IMR-90 (cell line): ENCODE results near the gene XPO4. TPM values are rescaled to one million over a fixed set of nuclear protein-coding genes. Genes with fewer than 3 reads are reported as not detected.

Experiments used
- ATAC-seq: fragments of 200-7000 bp; cut with Tn5 transposase; 2 replicates; pipeline ENCODE4 v1.9.1; 2020; ENCODE audit warnings: low read depth, mild to moderate bottlenecking, moderate library complexity
- BruUV-seq: library from RNA; stranded (reverse); fragments of 400-500 nt; replicated peaks from 2 replicates; lab custom pipeline; 2021; lab: Mats Ljungman, UMichigan
- CTCF ChIA-PET: fragments of 300-600 bp; formaldehyde crosslinking; extraction: SDS; loops from one replicate; lab custom pipeline; 2021; ENCODE audit warnings: antibody characterized with exemption; lab: Yijun Ruan, JAX
- POLR2A ChIA-PET: fragments of 300-600 bp; sonication (Branson Sonifier 250); formaldehyde crosslinking; loops from one replicate; lab custom pipeline; 2022; ENCODE audit warnings: antibody characterized with exemption; ENCODE audit not compliant: unreplicated experiment; lab: Charles Lee
- DNase-seq: peaks from one replicate; pipeline ENCODE4 v3.0.0; 2013
- H2AFZ ChIP-seq: replicated peaks from 2 replicates; pipeline ENCODE3; 2013; ENCODE audit warnings: low read length, mild to moderate bottlenecking; ENCODE audit not compliant: poor library complexity
- H2AK5ac ChIP-seq: 2 replicates; pipeline ENCODE4 v1.6.1; 2013; ENCODE audit warnings: low read depth, low read length, inconsistent platforms
- H2AK9ac ChIP-seq: replicated peaks from 2 replicates; pipeline ENCODE3; 2013; ENCODE audit warnings: mild to moderate bottlenecking, low read depth, low read length, moderate library complexity; ENCODE audit not compliant: poor library complexity
- H2BK120ac ChIP-seq: 2 replicates; pipeline ENCODE4 v1.6.1; 2013; ENCODE audit warnings: low read depth, low read length, inconsistent platforms
- H2BK15ac ChIP-seq: 3 replicates; pipeline ENCODE4 v1.6.1; 2013; ENCODE audit warnings: low read depth, low read length, inconsistent platforms
- H2BK20ac ChIP-seq: 2 replicates; pipeline ENCODE4 v1.6.1; 2013; ENCODE audit warnings: low read depth, mild to moderate bottlenecking, inconsistent platforms, low read length, moderate library complexity
- H2BK5ac ChIP-seq: 2 replicates; pipeline ENCODE4 v1.6.1; 2013; ENCODE audit warnings: mild to moderate bottlenecking, low read depth, low read length, inconsistent platforms; ENCODE audit not compliant: poor library complexity, severe bottlenecking
- H3K14ac ChIP-seq: replicated peaks from 2 replicates; pipeline ENCODE4 v1.6.1; 2013; ENCODE audit warnings: low read depth, low read length, inconsistent platforms
- H3K18ac ChIP-seq: 2 replicates; pipeline ENCODE4 v1.6.1; 2013; ENCODE audit warnings: low read depth, low read length, control low read depth
- H3K23ac ChIP-seq: 2 replicates; pipeline ENCODE4 v1.6.1; 2013; ENCODE audit warnings: low read depth, low read length, inconsistent platforms
- H3K27ac ChIP-seq: 2 replicates; pipeline ENCODE4 v1.5.1; 2013; ENCODE audit warnings: mild to moderate bottlenecking, control low read depth, low read length; ENCODE audit not compliant: insufficient read depth
- H3K27me3 ChIP-seq: 2 replicates; pipeline ENCODE4 v1.6.1; 2013; ENCODE audit warnings: low read length; ENCODE audit not compliant: control insufficient read depth, insufficient read depth
- H3K36me3 ChIP-seq: 2 replicates; pipeline ENCODE4 v1.6.1; 2013; ENCODE audit warnings: low read length, mixed read lengths; ENCODE audit not compliant: control insufficient read depth, insufficient read depth
- H3K4ac ChIP-seq: 2 replicates; pipeline ENCODE4 v1.6.1; 2013; ENCODE audit warnings: low read depth, low read length, inconsistent platforms
- H3K4me1 ChIP-seq: 2 replicates; pipeline ENCODE4 v1.6.1; 2013; ENCODE audit warnings: low read length, mixed read lengths; ENCODE audit not compliant: control insufficient read depth, insufficient read depth
- H3K4me2 ChIP-seq: 2 replicates; pipeline ENCODE4 v1.6.1; 2013; ENCODE audit warnings: low read depth, mild to moderate bottlenecking, control low read depth, low read length, moderate library complexity
- H3K4me3 ChIP-seq: 2 replicates; pipeline ENCODE4 v1.5.1; 2013; ENCODE audit warnings: low read depth, mild to moderate bottlenecking, control low read depth, low read length, moderate library complexity; ENCODE audit not compliant: insufficient read depth
- H3K56ac ChIP-seq: 2 replicates; pipeline ENCODE4 v1.6.1; 2013; ENCODE audit warnings: low read length, inconsistent platforms; ENCODE audit not compliant: insufficient read depth; ENCODE audit errors: extremely low read depth
- H3K79me1 ChIP-seq, 2 experiments: 2 replicates each; pipeline ENCODE4 v1.6.1; 2013; ENCODE audit warnings: low read length in 2 of 2, inconsistent platforms in 1 of 2, low read depth in 1 of 2
- H3K9ac ChIP-seq: 2 replicates; pipeline ENCODE4 v1.6.1; 2013; ENCODE audit warnings: low read depth, low read length, control low read depth
- H3K9me1 ChIP-seq: 2 replicates; pipeline ENCODE4 v1.6.1; 2013; ENCODE audit warnings: low read length, inconsistent platforms; ENCODE audit not compliant: insufficient read depth
- H3K9me3 ChIP-seq: 2 replicates; pipeline ENCODE4 v1.6.1; 2013; ENCODE audit warnings: low read length; ENCODE audit not compliant: control insufficient read depth, insufficient read depth
- H4K20me1 ChIP-seq: 2 replicates; pipeline ENCODE4 v1.6.1; 2013; ENCODE audit warnings: low read length, inconsistent platforms; ENCODE audit not compliant: insufficient read depth
- H4K5ac ChIP-seq: 2 replicates; pipeline ENCODE4 v1.6.1; 2013; ENCODE audit warnings: mild to moderate bottlenecking, low read depth, low read length, control low read depth
- H4K8ac ChIP-seq, 2 experiments: 2 replicates each; pipeline ENCODE4 v1.6.1; 2013; ENCODE audit warnings: low read depth in 2 of 2, low read length in 2 of 2, control low read depth in 1 of 2, inconsistent platforms in 1 of 2
- H4K91ac ChIP-seq: 2 replicates; pipeline ENCODE4 v1.6.1; 2013; ENCODE audit warnings: low read depth, low read length, inconsistent platforms; ENCODE audit not compliant: insufficient read depth
- CEBPB ChIP-seq: IDR thresholded peaks from 2 replicates; pipeline ENCODE4 v1.6.1; 2012; ENCODE audit warnings: low read depth, low read length, improper control_type of control experiment
- RCOR1 ChIP-seq: IDR thresholded peaks from 2 replicates; pipeline ENCODE4 v1.6.1; 2012; ENCODE audit warnings: mild to moderate bottlenecking, low read length, improper control_type of control experiment; ENCODE audit not compliant: insufficient replicate concordance
- WGBS, 2 experiments: methylation state at CpG; one replicate each; pipeline versions ENCODE4 v1.1.5 to v1.1.7; 2013; ENCODE audit warnings: missing lambda C conversion rate in 2 of 2; ENCODE audit not compliant: insufficient read length in 1 of 2; ENCODE audit errors: extremely low coverage in 2 of 2; 5-methylcytosine and 5-hydroxymethylcytosine counted together
- dilution Hi-C: fragments of 300-500 bp; cut with HindIII; formaldehyde crosslinking; loops from one replicate; pipeline ENCODE4 v1.14.3; 2018; ENCODE audit warnings: low sequenced_read_pairs; ENCODE audit not compliant: unreplicated experiment
- in situ Hi-C: fragments of 300-500 bp; cut with MboI; formaldehyde crosslinking; loops from 3 replicates; pipeline ENCODE4 v1.14.3; 2019; ENCODE audit warnings: low sequenced_read_pairs, inconsistent platforms, mixed read lengths
- intact Hi-C: fragments of 100-400 bp; cut with micrococcal nuclease; formaldehyde crosslinking; loops from 2 replicates; pipeline ENCODE4 v1.10.0; 2022
- polyA plus RNA-seq, 3 experiments: library from polyadenylated mRNA; depleted of rRNA; stranded (reverse); fragments of >200 nt; gene quantifications; 2 replicates each; pipeline ENCODE4 v1.2.3, GENCODE V29; 2012; ENCODE audit warnings: low replicate concordance in 1 of 3
- total RNA-seq: library from RNA; depleted of rRNA; stranded (reverse); fragments of >200 nt; gene quantifications from 2 replicates; pipeline ENCODE4 v1.2.3, GENCODE V29; 2012

XPO4 gene
- total and polyA plus RNA-seq, 2 of the 4 experiments (the other 2 are of a cell fraction), result 5.0 to 21.1 TPM

GRCh38 chr13:20877902-20878301 is 24.6 kb downstream of the XPO4 start:
- no TSS peak for BruUV-seq
- Histone ChIP-seq H4K5ac (no peak overlapping the region), H2BK5ac (no peak overlapping the region), H3K14ac (no peak overlapping the region), H2BK20ac (no peak overlapping the region), H2AK5ac (no peak overlapping the region), H3K27me3 (no peaks in the 10 kb centered on the region), H3K9me1 (peaks cover 7% of the 10 kb centered on the region), H3K4me2 (no peak overlapping the region), H2BK120ac (no peak overlapping the region), H3K4ac (no peak overlapping the region), H4K8ac (no peak overlapping the region), H3K4me1 (peaks cover 8% of the 10 kb centered on the region), H3K27ac (no peak overlapping the region), H4K91ac (no peak overlapping the region), H2AFZ (no peak overlapping the region), H3K23ac (no peak overlapping the region), H4K20me1 (peaks cover 9% of the 10 kb centered on the region), H3K4me3 (no peak overlapping the region), H2AK9ac (no peak overlapping the region), H3K36me3 (no peaks in the 10 kb centered on the region), H3K56ac (no peak overlapping the region), H3K9ac (no peak overlapping the region), H3K9me3 (no peaks in the 10 kb centered on the region), H3K18ac (no peak overlapping the region), H2BK15ac (no peak overlapping the region), H3K79me1 (peaks cover 34 to 47% of the 10 kb centered on the region in 2 experiments)
- no CpG with 5 or more reads among the region's 2 CpGs for WGBS, 2 experiments
- TF ChIP-seq CEBPB, result 0 out of 2 replicates have a peak, but pooled peaks have one; percentile 2
- no peak for TF ChIP-seq RCOR1
- ATAC-seq (no peak), DNase-seq (no peak)
- ChIA-PET CTCF (no interaction called here), POLR2A (interaction anchor here (0.6 kb wide), 1 partner anchor 8 kb away, joined by 4 read pairs; no protein-coding TSS in a partner anchor)
- intact Hi-C loops (no loop called here), dilution Hi-C loops (no loop called here), in situ Hi-C loops (no loop called here)
